HepG2 (cell line): ENCODE results near the gene ASXL1. TPM values are rescaled to one million over a fixed set of nuclear protein-coding genes. Genes with fewer than 3 reads are reported as not detected.

ENCODE experiments used
- CCAR2 ChIP-seq: fragments of 200-400 bp; formaldehyde crosslinking; optimal IDR thresholded peaks from 2 replicates; pipeline ENCODE3; 2018; ENCODE audit warnings: low read depth, mild to moderate bottlenecking, low read length, moderate library complexity
- DPF2 ChIP-seq: sonication (generic); formaldehyde crosslinking; IDR thresholded peaks from 2 replicates; pipeline ENCODE4 v1.4.0; 2020; ENCODE audit warnings: mild to moderate bottlenecking, low read depth, missing genetic modification reagents, borderline replicate concordance
- ERF ChIP-seq: IDR thresholded peaks from 2 replicates; pipeline ENCODE4 v1.6.1; 2018; ENCODE audit warnings: missing biosample characterization, missing genetic modification reagents
- GATAD1 ChIP-seq: IDR thresholded peaks from 2 replicates; pipeline ENCODE4 v1.6.1; 2016; ENCODE audit warnings: missing genetic modification reagents, missing compliant biosample characterization
- KAT8 ChIP-seq: IDR thresholded peaks from 2 replicates; pipeline ENCODE4 v1.6.1; 2016; ENCODE audit warnings: missing genetic modification reagents, missing compliant biosample characterization
- NFE2L1 ChIP-seq: sonication (generic); formaldehyde crosslinking; IDR thresholded peaks from 2 replicates; pipeline ENCODE4 v1.4.0; 2020; ENCODE audit warnings: missing genetic modification reagents, mild to moderate bottlenecking, borderline replicate concordance
- NPAS2 ChIP-seq: sonication (generic); formaldehyde crosslinking; IDR thresholded peaks from 2 replicates; pipeline ENCODE4 v1.8.0; 2022; ENCODE audit warnings: mild to moderate bottlenecking, missing genetic modification reagents, borderline replicate concordance
- NR2C2 ChIP-seq: sonication (generic); formaldehyde crosslinking; IDR thresholded peaks from 2 replicates; pipeline ENCODE4 v1.4.0; 2020; ENCODE audit warnings: missing genetic modification reagents, mild to moderate bottlenecking, moderate library complexity, borderline replicate concordance
- POLR2AphosphoS2 ChIP-seq: IDR thresholded peaks from 2 replicates; pipeline ENCODE4 v1.6.1; 2011; ENCODE audit warnings: low read depth, low read length, improper control_type of control experiment
- RFXANK ChIP-seq: IDR thresholded peaks from 2 replicates; pipeline ENCODE4 v1.6.1; 2016
- ZFP82 ChIP-seq: sonication (generic); formaldehyde crosslinking; IDR thresholded peaks from 2 replicates; pipeline ENCODE4 v1.5.1; 2020; ENCODE audit warnings: mild to moderate bottlenecking, missing genetic modification reagents, borderline replicate concordance
- ZKSCAN5 ChIP-seq: sonication (generic); formaldehyde crosslinking; IDR thresholded peaks from 2 replicates; pipeline ENCODE4 v1.5.1; 2020; ENCODE audit warnings: mild to moderate bottlenecking, missing genetic modification reagents
- ZNF121 ChIP-seq: sonication (generic); formaldehyde crosslinking; IDR thresholded peaks from 2 replicates; pipeline ENCODE4 v1.5.0; 2020; ENCODE audit warnings: mild to moderate bottlenecking, missing genetic modification reagents
- ZNF136 ChIP-seq: sonication (generic); formaldehyde crosslinking; IDR thresholded peaks from 2 replicates; pipeline ENCODE4 v1.8.1; 2022; ENCODE audit warnings: low read depth, mild to moderate bottlenecking, moderate library complexity, missing genetic modification reagents
- ZNF251 ChIP-seq: sonication (generic); formaldehyde crosslinking; IDR thresholded peaks from 2 replicates; pipeline ENCODE4 v1.9.0; 2021; ENCODE audit warnings: mild to moderate bottlenecking, missing genetic modification reagents
- ZNF530 ChIP-seq: sonication (generic); formaldehyde crosslinking; IDR thresholded peaks from 2 replicates; pipeline ENCODE4 v1.5.0; 2020; ENCODE audit warnings: low read depth, mild to moderate bottlenecking, missing genetic modification reagents
- ZNF776 ChIP-seq: sonication (generic); formaldehyde crosslinking; IDR thresholded peaks from 2 replicates; pipeline ENCODE4 v1.4.0; 2020; ENCODE audit warnings: mild to moderate bottlenecking, missing genetic modification reagents
- ZNF781 ChIP-seq: sonication (generic); formaldehyde crosslinking; IDR thresholded peaks from 2 replicates; pipeline ENCODE4 v1.5.1; 2020; ENCODE audit warnings: borderline replicate concordance, mild to moderate bottlenecking, missing genetic modification reagents; ENCODE audit errors: not compliant biosample characterization
- ZNF83 ChIP-seq: sonication (generic); formaldehyde crosslinking; IDR thresholded peaks from 2 replicates; pipeline ENCODE4 v1.4.0; 2020; ENCODE audit warnings: missing genetic modification reagents, mild to moderate bottlenecking, borderline replicate concordance
- polyA plus RNA-seq, 8 experiments: library from polyadenylated mRNA; depleted of rRNA in 3 of 8; stranded (reverse) in 7 of 8; unstranded in 1 of 8; fragments of >200 nt; fragmentation: Illumina TruSeq in 4 of 8; extraction: Trizol in 4 of 8; gene quantifications; 2 replicates each; pipeline versions ENCODE4 v1.2.1 to v1.2.3, GENCODE V29; 2011 to 2016; ENCODE audit warnings: low read depth in 4 of 8, missing spikeins in 1 of 8, mixed read lengths in 1 of 8; ENCODE audit not compliant: insufficient read depth in 1 of 8
- total RNA-seq, 5 experiments: library from RNA; depleted of rRNA; stranded (reverse); fragments of >200 nt; fragmentation: Illumina TruSeq; extraction: Trizol; gene quantifications; 2 replicates each; pipeline ENCODE4 v1.2.3, GENCODE V29; 2016; ENCODE audit warnings: low read depth in 1 of 5
- TF ChIP-seq, protein P1 (sequence below): conservative IDR thresholded peaks from 2 replicates; pipeline ENCODE4 v1.6.1; 2018; ENCODE audit warnings: missing genetic modification reagents
- TF ChIP-seq, protein P2 (sequence below): sonication (generic); formaldehyde crosslinking; IDR thresholded peaks from 2 replicates; pipeline ENCODE4 v1.4.0; 2020; ENCODE audit warnings: mild to moderate bottlenecking, missing genetic modification reagents
- TF ChIP-seq, protein P3 (sequence below): sonication (generic); formaldehyde crosslinking; IDR thresholded peaks from 2 replicates; pipeline ENCODE4 v1.4.0; 2020; ENCODE audit warnings: missing genetic modification reagents
- TF ChIP-seq, protein P4 (sequence below): sonication (generic); formaldehyde crosslinking; IDR thresholded peaks from 2 replicates; pipeline ENCODE4 v1.9.0; 2022; ENCODE audit warnings: missing genetic modification reagents, mild to moderate bottlenecking, borderline replicate concordance

ASXL1 gene
- total and polyA plus RNA-seq, 2 of the 13 experiments (the other 11 are each of a cell fraction or from before 2014, with no cell fraction given): 62.1 to 74.8 TPM

DNA sequence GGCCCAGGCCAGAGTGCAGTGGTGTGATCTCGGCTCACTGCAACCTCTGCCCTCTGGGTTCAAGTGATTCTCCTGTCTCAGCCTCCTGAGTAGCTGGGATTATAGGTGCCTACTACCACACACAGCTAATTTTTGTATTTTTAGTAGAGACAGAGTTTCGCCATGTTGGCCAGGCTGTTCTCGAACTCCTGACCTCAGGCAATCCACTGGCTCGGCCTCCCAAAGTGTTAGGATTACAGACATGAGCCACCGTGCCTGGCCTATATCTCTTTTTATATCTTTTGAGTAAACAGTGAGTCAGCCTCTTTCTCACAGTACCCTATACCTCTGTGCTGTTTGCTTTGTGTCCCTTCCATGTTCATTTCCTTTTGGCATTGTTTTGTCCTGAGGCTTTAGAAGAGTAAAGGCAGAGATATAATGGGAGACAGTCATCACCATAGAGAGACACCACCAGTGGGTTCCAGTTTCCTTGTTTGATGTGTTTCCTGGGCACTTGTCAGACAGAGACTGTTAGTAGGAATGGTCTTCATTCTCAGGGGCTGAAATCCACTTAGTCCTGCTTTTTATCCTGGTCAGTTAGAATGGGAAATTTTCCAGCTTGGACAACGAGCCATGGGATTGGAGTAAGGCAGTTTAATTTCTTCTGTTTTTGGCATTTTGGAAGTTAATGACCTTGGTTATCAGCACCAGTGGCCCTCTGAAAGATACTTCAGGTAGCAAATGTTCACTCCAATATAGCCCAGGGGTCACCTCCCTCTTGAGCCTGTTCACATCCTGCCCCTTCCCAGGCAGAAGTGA is 32.2 kb upstream of the ASXL1 start (continued):
- TF ChIP-seq DPF2 (peak; percentile 92), ZNF83 (CRISPR knock-in tag) (no peak), NPAS2 (no peak), POLR2AphosphoS2 (no peak), ZNF776 (CRISPR knock-in tag) (no peak), CCAR2 (no peak), KAT8 (CRISPR knock-in tag) (peak; percentile 65), ZNF251 (no peak), ZNF530 (CRISPR knock-in tag) (no peak), ZNF136 (CRISPR knock-in tag) (0 out of 2 replicates have a peak, but pooled peaks have one; percentile 7), ZFP82 (CRISPR knock-in tag) (peak; percentile 68; the same call in 1 of the 2 replicates), ZNF781 (no peak), ZKSCAN5 (no peak), NR2C2 (CRISPR knock-in tag) (no peak), ERF (CRISPR knock-in tag) (peak; percentile 66; the same call in 1 of the 2 replicates), ZNF121 (peak; percentile 49), GATAD1 (CRISPR knock-in tag) (peak; percentile 72; the same call in 1 of the 2 replicates), NFE2L1 (no peak), RFXANK (CRISPR knock-in tag) (0 out of 2 replicates have a peak, but pooled peaks have one; percentile 39)
- TF ChIP-seq, protein P1, sequence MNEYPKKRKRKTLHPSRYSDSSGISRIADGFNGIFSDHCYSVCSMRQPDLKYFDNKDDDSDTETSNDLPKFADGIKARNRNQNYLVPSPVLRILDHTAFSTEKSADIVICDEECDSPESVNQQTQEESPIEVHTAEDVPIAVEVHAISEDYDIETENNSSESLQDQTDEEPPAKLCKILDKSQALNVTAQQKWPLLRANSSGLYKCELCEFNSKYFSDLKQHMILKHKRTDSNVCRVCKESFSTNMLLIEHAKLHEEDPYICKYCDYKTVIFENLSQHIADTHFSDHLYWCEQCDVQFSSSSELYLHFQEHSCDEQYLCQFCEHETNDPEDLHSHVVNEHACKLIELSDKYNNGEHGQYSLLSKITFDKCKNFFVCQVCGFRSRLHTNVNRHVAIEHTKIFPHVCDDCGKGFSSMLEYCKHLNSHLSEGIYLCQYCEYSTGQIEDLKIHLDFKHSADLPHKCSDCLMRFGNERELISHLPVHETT (CRISPR knock-in tag): no peak
- TF ChIP-seq, protein P2, sequence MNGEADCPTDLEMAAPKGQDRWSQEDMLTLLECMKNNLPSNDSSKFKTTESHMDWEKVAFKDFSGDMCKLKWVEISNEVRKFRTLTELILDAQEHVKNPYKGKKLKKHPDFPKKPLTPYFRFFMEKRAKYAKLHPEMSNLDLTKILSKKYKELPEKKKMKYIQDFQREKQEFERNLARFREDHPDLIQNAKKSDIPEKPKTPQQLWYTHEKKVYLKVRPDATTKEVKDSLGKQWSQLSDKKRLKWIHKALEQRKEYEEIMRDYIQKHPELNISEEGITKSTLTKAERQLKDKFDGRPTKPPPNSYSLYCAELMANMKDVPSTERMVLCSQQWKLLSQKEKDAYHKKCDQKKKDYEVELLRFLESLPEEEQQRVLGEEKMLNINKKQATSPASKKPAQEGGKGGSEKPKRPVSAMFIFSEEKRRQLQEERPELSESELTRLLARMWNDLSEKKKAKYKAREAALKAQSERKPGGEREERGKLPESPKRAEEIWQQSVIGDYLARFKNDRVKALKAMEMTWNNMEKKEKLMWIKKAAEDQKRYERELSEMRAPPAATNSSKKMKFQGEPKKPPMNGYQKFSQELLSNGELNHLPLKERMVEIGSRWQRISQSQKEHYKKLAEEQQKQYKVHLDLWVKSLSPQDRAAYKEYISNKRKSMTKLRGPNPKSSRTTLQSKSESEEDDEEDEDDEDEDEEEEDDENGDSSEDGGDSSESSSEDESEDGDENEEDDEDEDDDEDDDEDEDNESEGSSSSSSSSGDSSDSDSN: no peak
- TF ChIP-seq, protein P3, sequence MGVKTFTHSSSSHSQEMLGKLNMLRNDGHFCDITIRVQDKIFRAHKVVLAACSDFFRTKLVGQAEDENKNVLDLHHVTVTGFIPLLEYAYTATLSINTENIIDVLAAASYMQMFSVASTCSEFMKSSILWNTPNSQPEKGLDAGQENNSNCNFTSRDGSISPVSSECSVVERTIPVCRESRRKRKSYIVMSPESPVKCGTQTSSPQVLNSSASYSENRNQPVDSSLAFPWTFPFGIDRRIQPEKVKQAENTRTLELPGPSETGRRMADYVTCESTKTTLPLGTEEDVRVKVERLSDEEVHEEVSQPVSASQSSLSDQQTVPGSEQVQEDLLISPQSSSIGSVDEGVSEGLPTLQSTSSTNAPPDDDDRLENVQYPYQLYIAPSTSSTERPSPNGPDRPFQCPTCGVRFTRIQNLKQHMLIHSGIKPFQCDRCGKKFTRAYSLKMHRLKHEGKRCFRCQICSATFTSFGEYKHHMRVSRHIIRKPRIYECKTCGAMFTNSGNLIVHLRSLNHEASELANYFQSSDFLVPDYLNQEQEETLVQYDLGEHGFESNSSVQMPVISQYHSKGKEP (CRISPR knock-in tag): peak; percentile 51; the same call in 1 of the 2 replicates
- TF ChIP-seq, protein P4, sequence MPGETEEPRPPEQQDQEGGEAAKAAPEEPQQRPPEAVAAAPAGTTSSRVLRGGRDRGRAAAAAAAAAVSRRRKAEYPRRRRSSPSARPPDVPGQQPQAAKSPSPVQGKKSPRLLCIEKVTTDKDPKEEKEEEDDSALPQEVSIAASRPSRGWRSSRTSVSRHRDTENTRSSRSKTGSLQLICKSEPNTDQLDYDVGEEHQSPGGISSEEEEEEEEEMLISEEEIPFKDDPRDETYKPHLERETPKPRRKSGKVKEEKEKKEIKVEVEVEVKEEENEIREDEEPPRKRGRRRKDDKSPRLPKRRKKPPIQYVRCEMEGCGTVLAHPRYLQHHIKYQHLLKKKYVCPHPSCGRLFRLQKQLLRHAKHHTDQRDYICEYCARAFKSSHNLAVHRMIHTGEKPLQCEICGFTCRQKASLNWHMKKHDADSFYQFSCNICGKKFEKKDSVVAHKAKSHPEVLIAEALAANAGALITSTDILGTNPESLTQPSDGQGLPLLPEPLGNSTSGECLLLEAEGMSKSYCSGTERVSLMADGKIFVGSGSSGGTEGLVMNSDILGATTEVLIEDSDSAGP (CRISPR knock-in tag): 0 out of 2 replicates have a peak, but pooled peaks have one; percentile 12
